Activated CD8-positive, alpha-beta memory T cell treated with anti-CD3 and anti-CD28 coated beads, Interleukin-2, amount 10 ng/mL, durations not matched to agents 7 days and 5 days (primary cell): ENCODE measurements around the gene SNRPA1. TPM values are rescaled to one million over a fixed set of nuclear protein-coding genes. Genes with fewer than 3 reads are reported as not detected.

ENCODE experiments used
- ATAC-seq: fragments of 150-1000 bp; cut with Tn5 transposase; one replicate; pipeline ENCODE4 v1.10.0; 2021; ENCODE audit warnings: moderate library complexity
- CTCF ChIA-PET: fragments of 350-600 bp; sonication (Branson Sonifier 250); formaldehyde crosslinking; loops from one replicate; lab custom pipeline; 2021; ENCODE audit warnings: antibody characterized with exemption; lab: Charles Lee
- DNase-seq: peaks from one replicate; pipeline ENCODE4 v3.0.0-alpha.2; 2020
- H3K27ac Mint-ChIP-seq: one replicate; pipeline ENCODE4 v1.8.0; 2021; ENCODE audit warnings: mild to moderate bottlenecking, mixed read lengths
- H3K27me3 Mint-ChIP-seq: one replicate; pipeline ENCODE4 v1.8.0; 2021; ENCODE audit warnings: mixed read lengths
- H3K36me3 Mint-ChIP-seq: one replicate; pipeline ENCODE4 v1.8.0; 2021; ENCODE audit warnings: mild to moderate bottlenecking, mixed read lengths
- H3K4me1 Mint-ChIP-seq: one replicate; pipeline ENCODE4 v1.8.0; 2021; ENCODE audit warnings: mixed read lengths
- H3K4me3 Mint-ChIP-seq: one replicate; pipeline ENCODE4 v1.8.0; 2021; ENCODE audit warnings: mild to moderate bottlenecking, moderate library complexity, mixed read lengths
- H3K9me3 Mint-ChIP-seq: one replicate; pipeline ENCODE4 v1.8.0; 2022; ENCODE audit warnings: low read depth, mixed read lengths
- total RNA-seq, 2 experiments: library from RNA; stranded (reverse); gene quantifications; one replicate each; pipeline ENCODE4 v1.2.3, GENCODE V29; 2021

The SNRPA1 gene
- total RNA-seq, 2 experiments from 2014 or later = 132 to 151 TPM

GRCh38 chr15:101232677-101233076 lies 62.4 kb downstream of the SNRPA1 start:
- Mint-ChIP-seq H3K27me3 (no peaks in the 10 kb centered on the region), H3K4me3 (no peak overlapping the region), H3K9me3 (peaks cover 7% of the 10 kb centered on the region), H3K36me3 (peaks cover 79% of the 10 kb centered on the region), H3K27ac (no peak overlapping the region), H3K4me1 (peaks cover 50% of the 10 kb centered on the region)
- DNase-seq (no peak), ATAC-seq (no peak)
- CTCF ChIA-PET = interaction anchor here (1.3 to 2.2 kb wide), 3 partner anchors 10 to 143 kb away, joined by 3 to 12 read pairs (median 5); partner anchors contain the start of gene CHSY1

Other genes with a start within 250 kb of the SNRPA1 start
- 10 to 100 TPM; 50.5 to 59.4 TPM for gene CHSY1, start 43.2 kb downstream of the SNRPA1 start, total RNA-seq
- gene SELENOS, start 17.8 kb downstream of the SNRPA1 start, total RNA-seq = 10 to 100 TPM; 33.1 to 49.0 TPM
- 1 to 10 TPM in 1 of 2 experiments, under 1 TPM in 1; 0.44 to 1.5 TPM for gene PCSK6, start 194.5 kb upstream of the SNRPA1 start, total RNA-seq